ENCODE results near the gene RLF.
"Not testable (repeated sequence)": the region's sequence is repeated elsewhere in the genome, so short reads cannot be mapped to it uniquely, and the experiment has no call there.

Gene RLF

DNA sequence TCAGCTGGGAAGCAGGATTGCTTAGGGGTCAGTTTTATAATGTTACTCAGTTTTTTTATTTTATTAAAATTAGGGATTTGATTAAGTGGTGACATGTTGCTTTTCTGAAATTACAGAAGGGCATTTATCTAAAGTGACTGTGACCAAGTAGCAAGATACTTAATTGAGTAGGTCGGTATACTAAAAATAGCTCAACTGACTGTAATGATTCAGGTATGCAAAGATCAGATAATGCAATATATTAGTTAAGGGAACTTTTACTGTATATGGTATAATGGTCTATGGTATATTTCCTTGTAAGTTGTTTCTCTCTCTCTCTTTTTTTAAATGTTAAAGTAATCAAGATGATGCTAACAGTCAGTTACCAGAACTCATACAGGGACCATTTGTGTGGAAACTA is 26.2 kb downstream of the RLF start:
- TF ChIP-seq, protein P1, sequence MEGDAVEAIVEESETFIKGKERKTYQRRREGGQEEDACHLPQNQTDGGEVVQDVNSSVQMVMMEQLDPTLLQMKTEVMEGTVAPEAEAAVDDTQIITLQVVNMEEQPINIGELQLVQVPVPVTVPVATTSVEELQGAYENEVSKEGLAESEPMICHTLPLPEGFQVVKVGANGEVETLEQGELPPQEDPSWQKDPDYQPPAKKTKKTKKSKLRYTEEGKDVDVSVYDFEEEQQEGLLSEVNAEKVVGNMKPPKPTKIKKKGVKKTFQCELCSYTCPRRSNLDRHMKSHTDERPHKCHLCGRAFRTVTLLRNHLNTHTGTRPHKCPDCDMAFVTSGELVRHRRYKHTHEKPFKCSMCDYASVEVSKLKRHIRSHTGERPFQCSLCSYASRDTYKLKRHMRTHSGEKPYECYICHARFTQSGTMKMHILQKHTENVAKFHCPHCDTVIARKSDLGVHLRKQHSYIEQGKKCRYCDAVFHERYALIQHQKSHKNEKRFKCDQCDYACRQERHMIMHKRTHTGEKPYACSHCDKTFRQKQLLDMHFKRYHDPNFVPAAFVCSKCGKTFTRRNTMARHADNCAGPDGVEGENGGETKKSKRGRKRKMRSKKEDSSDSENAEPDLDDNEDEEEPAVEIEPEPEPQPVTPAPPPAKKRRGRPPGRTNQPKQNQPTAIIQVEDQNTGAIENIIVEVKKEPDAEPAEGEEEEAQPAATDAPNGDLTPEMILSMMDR (IDR thresholded peaks at IDR 0.05; ENCODE audit: extremely low read depth, missing control alignments) = no peak
- no peak for DNase-seq (ENCODE audit: low spot score)

DNA sequence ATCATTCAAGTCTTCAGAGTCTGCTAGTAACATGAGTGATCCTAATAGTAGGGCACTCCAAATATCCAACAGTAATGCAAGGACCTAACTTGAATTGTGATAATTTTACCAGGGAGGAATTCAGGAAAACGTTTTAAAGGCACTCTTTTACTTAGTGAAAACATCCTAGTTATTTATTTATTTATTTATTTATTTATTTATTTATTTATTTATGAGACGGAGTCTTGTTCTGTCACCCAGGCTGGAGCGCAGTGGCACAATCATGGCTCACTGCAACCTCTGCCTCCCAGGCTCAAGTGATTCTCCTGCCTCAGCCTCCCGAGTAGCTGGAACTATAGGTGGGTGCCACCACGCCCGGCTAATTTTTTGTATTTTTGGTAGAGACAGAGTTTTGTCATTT is 33.5 kb downstream of the RLF start:
- not testable (repeated sequence) for DNase-seq (ENCODE audit: low spot score)

DNA sequence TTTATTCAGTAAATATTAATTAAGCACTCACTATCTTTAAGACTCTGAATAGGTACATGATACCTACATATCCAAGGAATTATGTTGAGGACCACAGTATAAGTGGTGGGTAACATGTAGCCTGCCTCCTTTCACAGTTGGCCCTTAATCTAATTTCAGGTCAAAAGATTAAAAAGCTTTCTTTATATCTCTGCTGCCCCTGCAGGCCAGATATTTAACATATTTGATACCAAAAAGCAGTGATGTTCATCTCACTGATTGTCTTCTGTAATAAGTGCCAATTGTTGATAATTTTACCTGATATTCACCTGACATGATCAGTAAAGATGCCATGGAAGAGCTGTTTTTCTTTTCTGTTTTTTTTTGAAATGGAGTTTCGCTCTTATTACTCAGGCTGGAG is 36.5 kb downstream of the RLF start:
- DNase-seq (ENCODE audit: low spot score) = no peak
- TF ChIP-seq, protein P1 (IDR thresholded peaks at IDR 0.05; ENCODE audit: extremely low read depth, missing control alignments) = no peak

DNA sequence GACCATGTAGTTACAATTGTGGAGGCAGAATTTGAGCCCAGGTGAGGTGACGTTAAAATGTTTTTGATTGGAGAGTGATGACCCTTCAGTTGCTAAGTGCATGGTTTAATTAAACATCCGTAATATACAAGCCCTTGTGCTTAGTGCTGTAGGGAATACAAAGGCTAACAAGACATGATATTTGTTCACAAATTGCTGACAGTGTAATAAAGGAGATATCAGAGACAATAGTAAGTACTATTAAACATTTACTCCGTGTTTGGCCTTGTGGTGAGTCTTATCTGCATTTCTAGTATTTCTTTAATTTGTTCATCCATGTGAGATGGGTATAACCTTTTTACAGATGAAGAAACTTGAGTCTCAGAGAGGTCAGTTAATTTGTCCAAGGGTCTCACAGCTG is 37.9 kb downstream of the RLF start:
- TF ChIP-seq, protein P1 (IDR thresholded peaks at IDR 0.05; ENCODE audit: extremely low read depth, missing control alignments) = no peak
- no peak for DNase-seq (ENCODE audit: low spot score)

DNA sequence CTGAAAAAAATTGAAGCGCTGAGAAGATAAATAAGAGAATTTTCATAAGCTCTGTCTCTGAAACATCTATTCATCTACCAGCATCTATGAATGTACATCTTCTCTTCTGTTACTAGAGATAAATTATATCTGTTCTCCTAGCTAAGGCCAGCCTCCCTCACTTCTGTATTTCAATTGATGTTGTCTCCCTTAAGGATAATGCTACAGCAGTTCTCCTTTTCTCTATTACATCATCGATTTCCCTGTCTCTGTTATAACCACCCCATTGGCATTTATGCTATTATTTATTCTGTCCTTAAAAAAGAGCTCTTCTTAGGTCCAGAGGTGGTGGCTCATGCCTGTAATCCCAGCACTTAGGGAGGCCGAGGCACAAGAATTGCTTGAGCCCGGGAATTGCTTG is 43.7 kb downstream of the RLF start:
- no peak for DNase-seq (ENCODE audit: low spot score)
- TF ChIP-seq, protein P1 (IDR thresholded peaks at IDR 0.05; ENCODE audit: extremely low read depth, missing control alignments) = no peak

DNA sequence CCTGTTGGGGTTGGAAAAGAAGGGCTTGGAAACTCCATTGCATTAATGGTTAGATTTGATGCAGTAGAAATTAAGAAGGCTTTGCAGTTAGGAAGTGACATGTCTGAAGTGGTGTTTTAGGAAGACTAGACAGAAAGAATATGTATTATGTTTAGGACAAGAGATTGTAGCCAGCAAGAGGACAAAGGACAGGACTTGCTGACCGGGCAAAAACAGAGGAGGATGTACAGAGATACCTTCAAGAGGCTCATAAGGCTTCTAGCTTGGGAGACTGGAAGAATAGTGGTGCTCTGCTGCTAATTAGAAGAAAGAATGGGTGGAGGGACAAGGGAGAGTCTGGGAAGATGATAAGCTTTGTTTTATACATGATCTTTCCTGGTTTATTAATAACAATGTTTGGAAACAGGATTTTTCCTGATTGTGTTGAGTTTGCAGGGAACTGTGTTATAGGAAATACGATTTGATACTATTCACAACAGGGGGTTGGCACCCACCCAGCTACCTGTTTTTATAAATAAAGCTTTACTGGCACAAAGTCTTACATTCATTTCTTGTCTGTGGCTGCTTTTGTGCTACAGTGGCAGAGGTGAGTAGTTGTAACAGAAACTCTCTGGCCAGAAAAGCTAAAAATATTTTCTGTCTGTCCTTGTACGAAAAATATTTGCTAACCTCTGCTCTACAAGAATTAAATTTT is 49.5 kb downstream of the RLF start:
- no peak for DNase-seq (ENCODE audit: low spot score)

DNA sequence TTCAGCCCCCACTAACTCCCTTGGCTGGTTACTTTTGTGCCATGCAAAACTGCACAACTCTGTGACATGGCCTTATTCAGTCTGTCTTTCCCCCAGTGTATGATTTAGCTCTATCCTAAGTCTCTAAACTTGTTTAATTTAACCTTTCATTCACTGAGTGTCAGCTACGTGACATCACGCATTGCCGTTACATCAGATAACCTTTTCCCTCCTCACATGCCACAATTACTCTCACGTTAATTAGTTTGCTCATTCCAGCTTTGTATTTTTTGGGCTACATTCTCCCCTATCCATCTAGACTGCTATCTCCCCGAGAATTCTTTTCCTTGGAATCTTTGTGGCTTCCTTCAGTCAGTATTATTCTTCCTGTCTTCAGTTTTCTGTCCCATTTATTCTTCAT is 57.1 kb downstream of the RLF start:
- no peak for DNase-seq (ENCODE audit: low spot score)
- TF ChIP-seq, protein P1 (IDR thresholded peaks at IDR 0.05; ENCODE audit: extremely low read depth, missing control alignments) = no peak

More for the DNA sequence above, 49.5 kb downstream of the RLF start:
- TF ChIP-seq, protein P1 (IDR thresholded peaks at IDR 0.05; ENCODE audit: extremely low read depth, missing control alignments) = no peak

DNA sequence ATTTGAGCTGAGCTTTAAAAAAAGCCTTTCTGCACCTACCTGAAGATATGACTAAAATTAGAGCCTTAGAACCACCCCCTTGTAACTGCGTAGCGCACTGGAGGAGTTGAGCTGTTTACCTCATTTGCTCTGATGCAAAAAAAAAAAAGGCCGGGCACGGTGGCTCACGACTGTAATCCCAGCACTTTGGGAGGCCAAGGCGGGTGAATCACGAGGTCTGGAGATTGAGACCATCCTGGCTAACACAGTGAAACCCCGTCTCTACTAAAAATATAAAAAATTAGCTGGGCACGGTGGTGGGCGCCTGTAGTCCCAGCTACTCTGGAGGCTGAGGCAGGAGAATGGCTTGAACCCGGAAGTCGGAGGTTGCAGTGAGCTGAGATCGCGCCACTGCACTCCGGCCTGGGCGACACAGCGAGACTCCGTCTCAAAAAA is 60.3 kb downstream of the RLF start:
- not testable (repeated sequence) for DNase-seq (ENCODE audit: low spot score)

Data from GM20000 (cell line).